Measurements from ENCODE around the gene ERCC2.
"Not testable (repeated sequence)": the region's sequence is repeated elsewhere in the genome, so short reads cannot be mapped to it uniquely, and the experiment has no call there.

ERCC2 gene

GRCh38 chr19:45344621-45345505 is 25.5 kb downstream of the ERCC2 start:
- peak; percentile 68 for DNase-seq (ENCODE audit: low read depth)
- H3K4me3 ChIP-seq (ENCODE audit: low read length): peak overlapping the region; percentile 21
- no peak for TF ChIP-seq CTCF (IDR thresholded peaks at IDR 0.05; ENCODE audit: insufficient read depth, low read depth, low read length, missing control alignments)

GRCh38 chr19:45342911-45343310 is 27.5 kb downstream of the ERCC2 start:
- no peak overlapping the region for H3K4me3 ChIP-seq (ENCODE audit: low read length)
- no peak for DNase-seq (ENCODE audit: low read depth)
- TF ChIP-seq CTCF (IDR thresholded peaks at IDR 0.05; ENCODE audit: insufficient read depth, low read depth, low read length, missing control alignments): no peak

GRCh38 chr19:45340899-45341453 is 29.4 kb downstream of the ERCC2 start:
- no peak for TF ChIP-seq CTCF (IDR thresholded peaks at IDR 0.05; ENCODE audit: insufficient read depth, low read depth, low read length, missing control alignments)
- H3K4me3 ChIP-seq (ENCODE audit: low read length): peak overlapping the region; percentile 74
- peak; percentile 53 for DNase-seq (ENCODE audit: low read depth)

- peak within 1 kb of the TSS; percentile 74 for H3K4me3 ChIP-seq (ENCODE audit: low read length)
Observed at GRCh38 chr19:45340232-45340898, 30.0 kb downstream of the ERCC2 start, which contains the start of gene KLC3. KLC3 (plus strand) TSS chr19:45340750; CDS start chr19:45345542, 4,792 bp downstream.

GRCh38 chr19:45339629-45340028 is 30.7 kb downstream of the ERCC2 start:
- no peak for DNase-seq (ENCODE audit: low read depth)
- H3K4me3 ChIP-seq (ENCODE audit: low read length): no peak overlapping the region
- no peak for TF ChIP-seq CTCF (IDR thresholded peaks at IDR 0.05; ENCODE audit: insufficient read depth, low read depth, low read length, missing control alignments)

More at GRCh38 chr19:45340232-45340898, 30.0 kb downstream of the ERCC2 start, which contains the start of gene KLC3:
- peak; percentile 66 for DNase-seq (ENCODE audit: low read depth)
- no peak for TF ChIP-seq CTCF (IDR thresholded peaks at IDR 0.05; ENCODE audit: insufficient read depth, low read depth, low read length, missing control alignments)

GRCh38 chr19:45336696-45337251 is 33.6 kb downstream of the ERCC2 start:
- H3K4me3 ChIP-seq (ENCODE audit: low read length): no peak overlapping the region
- no peak for TF ChIP-seq CTCF (IDR thresholded peaks at IDR 0.05; ENCODE audit: insufficient read depth, low read depth, low read length, missing control alignments)
- no peak for DNase-seq (ENCODE audit: low read depth)

- not testable (repeated sequence) for DNase-seq (ENCODE audit: low read depth); H3K4me3 ChIP-seq (ENCODE audit: low read length)
Observed at GRCh38 chr19:45334881-45335280, 35.5 kb downstream of the ERCC2 start.
